SU-DHL-6 (cell line): ENCODE measurements around the gene FADS1.
A peak's percentile ranks its signal among the peaks of the same experiment; 100 is the strongest.

ENCODE experiments used
- H2AFZ ChIP-seq: fragments of 200-600 bp; sonication (generic); 2 replicates; pipeline ENCODE4 v1.6.1; 2014; ENCODE audit warnings: low read depth, mild to moderate bottlenecking, moderate library complexity, mixed read lengths, antibody characterized with exemption, low read length; ENCODE audit not compliant: severe bottlenecking
- H3F3A ChIP-seq: fragments of 200-600 bp; shearing (Covaris generic); 2 replicates; pipeline ENCODE4 v1.6.0; 2016; ENCODE audit warnings: antibody characterized with exemption, mild to moderate bottlenecking; ENCODE audit not compliant: insufficient read depth
- H3K27ac ChIP-seq: fragments of 200-600 bp; sonication (generic); 2 replicates; pipeline ENCODE4 v1.5.1; 2016; ENCODE audit warnings: low read depth, mild to moderate bottlenecking, low read length, moderate library complexity, mixed read lengths
- H3K27me3 ChIP-seq: fragments of 200-600 bp; sonication (generic), shearing (Covaris generic); 2 replicates; pipeline ENCODE4 v1.6.0; 2014; ENCODE audit warnings: mild to moderate bottlenecking, low read length
- H3K36me3 ChIP-seq: fragments of 200-600 bp; sonication (generic); 2 replicates; pipeline ENCODE4 v1.6.1; 2014; ENCODE audit warnings: mild to moderate bottlenecking, low read length, mixed read lengths
- H3K4me2 ChIP-seq: fragments of 300-600, 200-600 bp; shearing (Covaris generic), sonication (generic); 2 replicates; pipeline ENCODE4 v1.6.0; 2014; ENCODE audit warnings: low read length, low read depth, mild to moderate bottlenecking; ENCODE audit not compliant: poor library complexity, severe bottlenecking
- H3K4me3 ChIP-seq: fragments of 200-600 bp; sonication (generic); 2 replicates; pipeline ENCODE4 v1.5.1; 2014; ENCODE audit warnings: antibody characterized with exemption, low read length, mild to moderate bottlenecking, mixed read lengths; ENCODE audit not compliant: insufficient read depth, poor library complexity, severe bottlenecking
- H3K79me2 ChIP-seq: fragments of 200-600 bp; sonication (generic); 2 replicates; pipeline ENCODE4 v1.6.1; 2014; ENCODE audit warnings: mild to moderate bottlenecking, low read length, moderate library complexity; ENCODE audit not compliant: insufficient read depth
- H3K9ac ChIP-seq: fragments of 200-600 bp; sonication (generic); 2 replicates; pipeline ENCODE4 v1.7.0; 2014; ENCODE audit warnings: mild to moderate bottlenecking, low read length
- H3K9me2 ChIP-seq: fragments of 200-600 bp; sonication (generic); replicated peaks from 2 replicates; pipeline ENCODE4 v1.6.1; 2014; ENCODE audit warnings: low read length; ENCODE audit not compliant: insufficient read depth
- H3K9me3 ChIP-seq: fragments of 200-600 bp; sonication (generic); 2 replicates; pipeline ENCODE4 v1.6.1; 2014; ENCODE audit warnings: low read length, mixed read lengths; ENCODE audit not compliant: insufficient read depth
- H4K20me1 ChIP-seq: fragments of 200-600 bp; sonication (generic); 2 replicates; pipeline ENCODE4 v1.6.1; 2014; ENCODE audit warnings: low read depth, mild to moderate bottlenecking, antibody characterized with exemption, low read length, moderate library complexity, mixed read lengths
- EZH2phosphoT487 ChIP-seq: fragments of 200-600 bp; sonication (generic), shearing (Covaris generic); conservative IDR thresholded peaks from 2 replicates; pipeline ENCODE4 v1.6.1; 2018; ENCODE audit warnings: mild to moderate bottlenecking, antibody characterized with exemption, low read length, moderate library complexity, mixed read lengths
- TF ChIP-seq, protein P1 (sequence below): fragments of 200-600 bp; sonication (generic); IDR thresholded peaks from one replicate; pipeline ENCODE4 v1.5.1; 2017; ENCODE audit warnings: antibody characterized with exemption, mild to moderate bottlenecking, low read length, moderate library complexity; ENCODE audit not compliant: insufficient read depth, poor library complexity, severe bottlenecking

Gene FADS1

DNA sequence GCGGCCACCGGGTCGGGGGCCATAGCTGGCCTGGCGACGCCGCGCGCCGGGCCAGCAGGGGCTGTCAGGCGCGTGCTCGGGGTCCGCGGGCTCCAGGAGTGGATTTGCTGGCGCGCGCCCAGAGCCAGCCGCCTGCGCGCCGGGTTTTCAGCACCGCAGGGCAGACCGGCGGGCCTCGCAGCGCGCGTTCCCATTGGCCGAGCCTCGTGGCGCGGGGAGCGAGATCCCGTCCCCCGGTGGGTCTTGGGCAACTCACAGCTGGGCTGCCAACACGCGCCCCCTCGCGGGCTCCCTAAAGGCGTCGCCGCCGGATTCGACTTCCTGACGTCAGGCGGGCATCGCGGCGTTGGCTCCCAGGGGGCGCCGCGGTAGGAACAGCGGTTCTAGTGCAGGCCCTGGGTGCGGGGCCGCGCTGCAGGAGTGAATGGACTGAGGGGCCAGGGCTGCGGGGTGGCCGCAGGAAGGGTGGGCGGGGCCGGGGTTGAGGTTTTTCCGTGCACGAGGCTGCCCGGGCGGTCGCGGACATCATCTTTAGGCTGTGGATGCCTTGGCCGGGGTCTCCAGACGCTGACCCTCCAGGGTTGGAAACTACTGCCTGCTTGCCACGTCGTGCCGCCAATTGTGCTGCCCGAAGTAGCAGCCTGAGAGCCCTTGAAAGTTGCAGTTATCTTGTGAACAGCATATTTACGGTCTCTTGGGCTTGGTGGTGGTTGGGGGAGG is at the start of gene FADS1:
Gene FADS1, minus strand, starts transcription at position 268 of the 720 bp plus-strand sequence. Its CDS starts 74 bp downstream, at position 194.
- H3K4me3 ChIP-seq: peak within 1 kb of the TSS; percentile 64
- peak within 1 kb of the TSS; percentile 73 for H3K9ac ChIP-seq
- no peaks in the 10 kb centered on the region for H3K27me3 ChIP-seq
- peaks cover 20% of the 10 kb centered on the region for H3F3A ChIP-seq
- no peaks in the 10 kb centered on the region for H3K9me3 ChIP-seq
- H3K27ac ChIP-seq: peak within 1 kb of the TSS; percentile 93
- 0 out of 2 replicates have a peak, but pooled peaks cover 10% of the 10 kb centered on the region for H3K79me2 ChIP-seq
- peak within 1 kb of the TSS; percentile 65 for H2AFZ ChIP-seq
- H3K9me2 ChIP-seq: no peaks in the 10 kb centered on the region
- no peaks in the 10 kb centered on the region for H3K36me3 ChIP-seq
- no peaks in the 10 kb centered on the region for H4K20me1 ChIP-seq
- no peak for TF ChIP-seq EZH2phosphoT487
- TF ChIP-seq, protein P1, sequence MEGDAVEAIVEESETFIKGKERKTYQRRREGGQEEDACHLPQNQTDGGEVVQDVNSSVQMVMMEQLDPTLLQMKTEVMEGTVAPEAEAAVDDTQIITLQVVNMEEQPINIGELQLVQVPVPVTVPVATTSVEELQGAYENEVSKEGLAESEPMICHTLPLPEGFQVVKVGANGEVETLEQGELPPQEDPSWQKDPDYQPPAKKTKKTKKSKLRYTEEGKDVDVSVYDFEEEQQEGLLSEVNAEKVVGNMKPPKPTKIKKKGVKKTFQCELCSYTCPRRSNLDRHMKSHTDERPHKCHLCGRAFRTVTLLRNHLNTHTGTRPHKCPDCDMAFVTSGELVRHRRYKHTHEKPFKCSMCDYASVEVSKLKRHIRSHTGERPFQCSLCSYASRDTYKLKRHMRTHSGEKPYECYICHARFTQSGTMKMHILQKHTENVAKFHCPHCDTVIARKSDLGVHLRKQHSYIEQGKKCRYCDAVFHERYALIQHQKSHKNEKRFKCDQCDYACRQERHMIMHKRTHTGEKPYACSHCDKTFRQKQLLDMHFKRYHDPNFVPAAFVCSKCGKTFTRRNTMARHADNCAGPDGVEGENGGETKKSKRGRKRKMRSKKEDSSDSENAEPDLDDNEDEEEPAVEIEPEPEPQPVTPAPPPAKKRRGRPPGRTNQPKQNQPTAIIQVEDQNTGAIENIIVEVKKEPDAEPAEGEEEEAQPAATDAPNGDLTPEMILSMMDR: peak; percentile 67
- H3K4me2 ChIP-seq: peak within 1 kb of the TSS; percentile 64

- no peak overlapping the region for H3K27ac ChIP-seq
These were observed 49.6 kb upstream of the FADS1 start for GRCh38 chr11:61866231-61866957.

GRCh38 chr11:61864814-61865775 is 48.3 kb upstream of the FADS1 start:
- no peaks in the 10 kb centered on the region for H3K9me2 ChIP-seq
- H3K9me3 ChIP-seq: no peaks in the 10 kb centered on the region
- H4K20me1 ChIP-seq: no peaks in the 10 kb centered on the region
- no peak overlapping the region for H2AFZ ChIP-seq
- TF ChIP-seq, protein P1: no peak
- no peak for TF ChIP-seq EZH2phosphoT487
- no peaks in the 10 kb centered on the region for H3K36me3 ChIP-seq
- H3K27me3 ChIP-seq: no peaks in the 10 kb centered on the region
- H3K9ac ChIP-seq: no peak overlapping the region
- no peak overlapping the region for H3K27ac ChIP-seq
- no peak overlapping the region for H3K4me3 ChIP-seq
- no peaks in the 10 kb centered on the region for H3F3A ChIP-seq
- H3K79me2 ChIP-seq: no peaks in the 10 kb centered on the region
- H3K4me2 ChIP-seq: no peak overlapping the region

More at GRCh38 chr11:61866231-61866957, 49.6 kb upstream of the FADS1 start:
- Histone ChIP-seq H3K4me2 (no peak overlapping the region), H3K9me3 (no peaks in the 10 kb centered on the region), H3K9me2 (no peaks in the 10 kb centered on the region), H3K36me3 (no peaks in the 10 kb centered on the region), H3K4me3 (no peak overlapping the region), H2AFZ (no peak overlapping the region), H4K20me1 (no peaks in the 10 kb centered on the region), H3K79me2 (no peaks in the 10 kb centered on the region), H3F3A (no peaks in the 10 kb centered on the region), H3K27me3 (no peaks in the 10 kb centered on the region), H3K9ac (no peak overlapping the region)
- TF ChIP-seq, protein P1: no peak
- no peak for TF ChIP-seq EZH2phosphoT487
